GM19438 (cell line): ENCODE results near the gene NR1D1.
A peak's percentile ranks its signal among the peaks of the same experiment; 100 is the strongest.
"Not testable (repeated sequence)": the region's sequence is repeated elsewhere in the genome, so short reads cannot be mapped to it uniquely, and the experiment has no call there.

Experiments
- ATAC-seq: cut with Tn5 transposase; IDR thresholded peaks from one replicate; pipeline ENCODE4 v1.9.1; 2021; ENCODE audit warnings: low read depth; ENCODE audit not compliant: unreplicated experiment

The NR1D1 gene

GRCh38 chr17:40100419-40100668 lies at the start of gene NR1D1:
TSS of gene NR1D1 (minus strand) at chr17:40100589. CDS start at chr17:40100094, 495 bp downstream.
- ATAC-seq: no peak

- ATAC-seq: no peak
Measured at GRCh38 chr17:40148527-40148926, 48.1 kb upstream of the NR1D1 start.

- no peak for ATAC-seq
Measured at GRCh38 chr17:40145476-40145875, 45.1 kb upstream of the NR1D1 start.

GRCh38 chr17:40143166-40143565 lies 42.8 kb upstream of the NR1D1 start:
- ATAC-seq: not testable (repeated sequence)

- peak; percentile 26 for ATAC-seq
Measured at GRCh38 chr17:40139566-40140058, 39.2 kb upstream of the NR1D1 start.

- ATAC-seq: no peak
Measured at GRCh38 chr17:40135817-40136216, 35.4 kb upstream of the NR1D1 start.

GRCh38 chr17:40134184-40134583 lies 33.8 kb upstream of the NR1D1 start:
- ATAC-seq: no peak

GRCh38 chr17:40130352-40131042 lies 30.1 kb upstream of the NR1D1 start:
- ATAC-seq: no peak

- ATAC-seq: no peak
Measured at GRCh38 chr17:40129498-40129897, 29.1 kb upstream of the NR1D1 start.

GRCh38 chr17:40124279-40125141 lies 24.1 kb upstream of the NR1D1 start:
- ATAC-seq: no peak

- no peak for ATAC-seq
Measured at GRCh38 chr17:40123811-40124114, 23.4 kb upstream of the NR1D1 start.

- ATAC-seq: peak; percentile 14
Measured at GRCh38 chr17:40122999-40123810, 22.8 kb upstream of the NR1D1 start.

- ATAC-seq: peak; percentile 35
Measured at GRCh38 chr17:40122136-40122998, 22.0 kb upstream of the NR1D1 start.

GRCh38 chr17:40121181-40122135 lies 21.1 kb upstream of the NR1D1 start, which contains the start of gene MSL1:
TSS of gene MSL1 (plus strand) at chr17:40121971. CDS start at chr17:40122613, 642 bp downstream.
- peak; percentile 50 for ATAC-seq

GRCh38 chr17:40115101-40115436 lies 14.7 kb upstream of the NR1D1 start:
- no peak for ATAC-seq

GRCh38 chr17:40113907-40114245 lies 13.5 kb upstream of the NR1D1 start:
- ATAC-seq: no peak

- ATAC-seq: peak; percentile 67
Measured at GRCh38 chr17:40113110-40113906, 12.9 kb upstream of the NR1D1 start.

GRCh38 chr17:40112718-40113109 lies 12.3 kb upstream of the NR1D1 start:
- ATAC-seq: no peak
